Right ventricle myocardium inferior (tissue), 1 donor: ENCODE data around the gene EDN2. TPM values are rescaled to one million over a fixed set of nuclear protein-coding genes. Genes with fewer than 3 reads are reported as not detected.

ENCODE experiments used
- ATAC-seq: fragments of 200-7000 bp; cut with Tn5 transposase; one replicate; pipeline ENCODE4 v1.9.1; 2020; ENCODE audit warnings: mild to moderate bottlenecking, moderate library complexity
- DNase-seq: peaks from one replicate; pipeline ENCODE4 v3.0.0; 2021; ENCODE audit errors: missing footprints
- intact Hi-C: fragments of 100-400 bp; cut with DNase I; formaldehyde crosslinking; loops from one replicate; pipeline ENCODE4 v1.11.0; 2022
- total RNA-seq: library from RNA; stranded (reverse); fragmentation: NEBNext Ultra II Directional; extraction: Animal tissue kit (Norgen Biotek cat#: 25700); gene quantifications from one replicate; pipeline ENCODE4 v1.2.1, GENCODE V29; 2021
- donor health status: DM: no; HTN: yes; CAD: no; lungs with severe emphysema.

Gene EDN2
- total RNA-seq, 1 donor from 2014 or later: not detected

GRCh38 chr1:41490911-41491310, 6.4 kb upstream of the EDN2 start:
- intact Hi-C loops: no loop called here
- ATAC-seq (no peak), DNase-seq (peak; percentile 25)

- intact Hi-C loops: no loop called here
- no peak for DNase-seq
- no peak for ATAC-seq
Measured at GRCh38 chr1:41489561-41489960, 5.1 kb upstream of the EDN2 start.

- no peak for ATAC-seq
- DNase-seq: peak; percentile 40
- intact Hi-C loops: no loop called here
Measured at GRCh38 chr1:41488040-41488951, 3.8 kb upstream of the EDN2 start.

GRCh38 chr1:41487126-41488039, 2.9 kb upstream of the EDN2 start:
- intact Hi-C loops: no loop called here
- DNase-seq: peak; percentile 45
- no peak for ATAC-seq

DNA sequence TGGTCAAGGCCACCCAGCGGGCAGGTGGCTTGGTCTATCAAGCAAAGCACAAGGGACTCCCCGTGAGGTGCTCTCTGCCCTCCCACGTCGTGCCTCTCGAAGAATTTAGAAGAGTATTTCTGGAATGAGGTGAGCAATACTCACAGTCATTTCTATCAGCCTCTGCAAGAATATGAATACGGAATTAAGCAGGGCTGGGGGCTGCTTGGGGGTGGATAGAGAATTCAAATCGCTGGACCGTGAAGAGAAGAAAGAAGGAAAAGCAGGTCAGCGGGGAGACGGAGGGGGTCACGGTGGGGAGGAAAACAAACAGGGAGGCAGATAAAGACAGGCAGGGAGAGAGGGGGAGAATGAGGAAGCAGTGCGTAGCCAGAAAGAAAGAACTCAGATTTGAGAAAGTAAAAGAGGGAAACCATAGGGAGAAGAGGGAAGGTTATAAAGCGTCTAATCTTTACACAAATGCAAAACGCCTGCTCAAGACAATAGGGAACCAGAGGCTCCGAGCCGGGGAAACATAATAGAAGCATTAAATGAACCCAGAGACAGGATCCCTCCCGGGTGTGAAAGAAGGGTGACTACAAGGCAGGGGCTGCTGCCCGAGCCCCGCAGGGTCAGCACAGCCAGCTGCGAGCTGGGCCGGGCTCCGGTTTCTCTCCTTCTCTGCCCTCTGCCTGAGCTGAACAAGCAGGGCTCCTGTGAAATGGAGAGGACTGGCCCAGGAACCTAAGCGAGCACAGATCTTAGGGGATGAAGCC, 2.1 kb upstream of the EDN2 start:
- intact Hi-C loops: no loop called here
- DNase-seq (peak; percentile 41), ATAC-seq (no peak)

- DNase-seq (no peak), ATAC-seq (no peak)
- intact Hi-C loops: no loop called here
Measured at GRCh38 chr1:41486053-41486370, 1.5 kb upstream of the EDN2 start.

- intact Hi-C loops: no loop called here
- no peak for ATAC-seq
- no peak for DNase-seq
Measured at GRCh38 chr1:41485605-41486004, 1.1 kb upstream of the EDN2 start.

DNA sequence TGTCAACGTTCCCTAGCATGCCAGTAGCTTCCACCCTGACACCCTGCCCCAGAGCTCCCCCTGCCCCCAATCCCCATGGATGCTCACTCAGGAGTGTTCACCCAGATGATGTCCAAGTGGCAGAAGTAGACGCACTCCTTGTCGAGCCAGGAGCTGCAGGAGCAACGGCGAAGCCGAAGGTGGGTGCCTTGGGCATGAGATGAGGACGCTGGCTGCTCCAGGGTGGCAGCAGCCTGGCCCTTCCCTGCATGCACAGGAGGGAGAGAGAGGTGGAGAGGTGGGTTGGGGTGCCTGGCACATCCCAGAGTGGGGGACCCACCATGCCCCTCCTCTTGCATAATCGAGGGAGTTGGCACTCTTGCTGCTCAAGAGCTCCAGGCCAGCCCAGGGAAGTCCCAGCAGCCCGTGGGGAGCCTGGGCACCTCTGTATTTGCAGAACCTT, 502 bp downstream of the EDN2 start:
- intact Hi-C loops: loop anchor here (5.0 kb wide), 1 partner anchor 42 kb away; no protein-coding TSS in a partner anchor
- ATAC-seq (no peak), DNase-seq (peak; percentile 15)

- intact Hi-C loops: loop anchor here (5.0 kb wide), 1 partner anchor 41 kb away; no protein-coding TSS in a partner anchor
- ATAC-seq (peak; percentile 14), DNase-seq (peak; percentile 75)
Measured at GRCh38 chr1:41483001-41483850, 1.3 kb downstream of the EDN2 start.

GRCh38 chr1:41482001-41482765, 2.3 kb downstream of the EDN2 start:
- ATAC-seq (no peak), DNase-seq (peak; percentile 71)
- intact Hi-C loops: loop anchor here (5.0 kb wide), 1 partner anchor 40 kb away; no protein-coding TSS in a partner anchor

GRCh38 chr1:41481109-41481775, 3.2 kb downstream of the EDN2 start:
- ATAC-seq: no peak
- peak; percentile 4 for DNase-seq
- intact Hi-C loops: loop anchor here (5.0 kb wide), 1 partner anchor 39 kb away; no protein-coding TSS in a partner anchor

DNA sequence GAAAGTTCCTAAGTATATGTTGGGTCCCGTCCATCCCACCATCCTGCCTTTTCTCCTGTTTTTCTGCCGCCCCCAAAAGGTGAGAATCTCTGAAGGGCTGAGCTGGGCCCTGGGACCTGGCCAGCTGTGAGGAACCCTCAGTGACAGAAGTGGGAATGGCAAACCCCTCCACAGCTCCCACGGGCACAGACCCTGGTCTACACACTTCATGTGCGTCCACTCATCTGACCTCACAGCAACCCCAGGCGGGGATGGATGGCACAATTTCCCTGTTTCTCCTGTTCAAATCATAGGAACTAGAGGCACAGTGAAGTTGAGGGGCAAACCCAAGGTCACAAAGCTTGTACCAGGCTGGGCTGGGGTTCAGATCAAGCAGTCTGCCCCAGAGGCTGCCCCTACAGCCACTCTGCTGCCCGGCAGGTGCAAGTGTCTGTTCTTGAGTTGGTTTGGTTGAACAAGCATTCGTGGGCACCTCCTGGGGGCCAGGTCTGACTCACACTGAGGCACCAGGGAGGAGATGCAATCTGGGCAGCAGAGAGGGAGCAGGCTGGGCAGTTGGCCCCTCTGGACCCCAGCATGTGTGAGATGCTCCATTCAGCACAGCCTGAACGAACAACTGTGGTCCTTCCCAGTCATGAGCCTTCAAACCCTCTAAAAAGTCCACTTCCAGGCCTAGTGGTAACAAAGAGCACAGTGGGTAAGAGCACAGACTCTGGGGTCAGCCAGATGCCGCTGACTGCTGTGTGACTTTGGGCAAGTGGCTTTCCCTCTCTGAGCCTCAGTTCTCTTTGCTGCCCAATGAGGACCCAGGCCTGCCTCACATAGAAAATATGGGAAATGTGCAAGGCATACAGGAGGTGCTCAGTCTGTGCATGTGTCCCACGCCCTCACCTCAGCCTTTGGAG, 4.0 kb downstream of the EDN2 start:
- DNase-seq (peak; percentile 45), ATAC-seq (no peak)
- intact Hi-C loops: loop anchor here (5.0 kb wide), 1 partner anchor 38 kb away; no protein-coding TSS in a partner anchor

DNA sequence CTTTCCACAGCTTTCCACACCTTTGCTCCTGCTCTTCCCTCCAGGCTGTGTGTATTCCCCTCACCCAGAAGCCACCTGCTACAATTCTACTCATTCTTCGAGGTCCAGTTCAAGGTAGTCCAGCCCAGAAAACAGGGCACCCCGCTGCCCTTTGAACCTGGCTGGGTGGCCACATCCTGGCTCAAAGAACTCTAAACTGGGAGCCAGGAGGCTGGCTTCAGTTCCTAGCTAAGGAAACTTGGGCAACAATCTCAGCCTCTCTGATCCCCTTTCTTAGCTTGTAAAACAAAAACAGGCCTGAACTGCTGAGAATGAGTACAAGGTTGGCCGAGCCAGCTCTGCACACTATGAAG, 4.7 kb downstream of the EDN2 start:
- intact Hi-C loops: loop anchor here (5.0 kb wide), 1 partner anchor 37 kb away; no protein-coding TSS in a partner anchor
- ATAC-seq (no peak), DNase-seq (no peak)

GRCh38 chr1:41479000-41479807, 5.3 kb downstream of the EDN2 start:
- DNase-seq: peak; percentile 86
- peak; percentile 67 for ATAC-seq
- intact Hi-C loops: no loop called here
